ENCODE measurements around the gene PTPRG.

The PTPRG gene

GRCh38 chr3:61669668-61670299, 108.4 kb downstream of the PTPRG start:
- peaks cover 59% of the 10 kb centered on the region for H3K4me1 Mint-ChIP-seq
- no peak for TF ChIP-seq CTCF (IDR thresholded peaks at IDR 0.05)
- no peaks in the 10 kb centered on the region for H3K27me3 Mint-ChIP-seq (ENCODE audit: low read depth, poor library complexity)
- peak overlapping the region; percentile 38 for H3K27ac Mint-ChIP-seq
- peaks cover 37% of the 10 kb centered on the region for H3K36me3 Mint-ChIP-seq (ENCODE audit: low read depth)
- H3K4me3 Mint-ChIP-seq = no peak overlapping the region
- H3K9me3 Mint-ChIP-seq = peaks cover 30% of the 10 kb centered on the region
- DNase-seq = no peak

- H3K36me3 Mint-ChIP-seq (ENCODE audit: low read depth) = peaks cover 58% of the 10 kb centered on the region
- H3K4me3 Mint-ChIP-seq = no peak overlapping the region
- peaks cover 30% of the 10 kb centered on the region for H3K9me3 Mint-ChIP-seq
- DNase-seq = no peak
- H3K27ac Mint-ChIP-seq = no peak overlapping the region
- peaks cover 39% of the 10 kb centered on the region for H3K4me1 Mint-ChIP-seq
- no peaks in the 10 kb centered on the region for H3K27me3 Mint-ChIP-seq (ENCODE audit: low read depth, poor library complexity)
- TF ChIP-seq CTCF (IDR thresholded peaks at IDR 0.05) = no peak
Observed at GRCh38 chr3:61673651-61674050, 112.3 kb downstream of the PTPRG start.

GRCh38 chr3:61674596-61674995, 113.2 kb downstream of the PTPRG start:
- Mint-ChIP-seq H3K4me1 (peaks cover 33% of the 10 kb centered on the region), H3K4me3 (no peak overlapping the region), H3K27me3 (ENCODE audit: low read depth, poor library complexity) (no peaks in the 10 kb centered on the region), H3K27ac (no peak overlapping the region), H3K9me3 (peaks cover 28% of the 10 kb centered on the region), H3K36me3 (ENCODE audit: low read depth) (peaks cover 55% of the 10 kb centered on the region)
- no peak for DNase-seq
- TF ChIP-seq CTCF (IDR thresholded peaks at IDR 0.05) = no peak

GRCh38 chr3:61679026-61679425, 117.7 kb downstream of the PTPRG start:
- H3K4me3 Mint-ChIP-seq = no peak overlapping the region

GRCh38 chr3:61680617-61681016, 119.2 kb downstream of the PTPRG start:
- no peak for TF ChIP-seq CTCF (IDR thresholded peaks at IDR 0.05)
- H3K36me3 Mint-ChIP-seq (ENCODE audit: low read depth) = peaks cover 12% of the 10 kb centered on the region
- H3K9me3 Mint-ChIP-seq = no peaks in the 10 kb centered on the region
- H3K27me3 Mint-ChIP-seq (ENCODE audit: low read depth, poor library complexity) = no peaks in the 10 kb centered on the region
- peaks cover 75% of the 10 kb centered on the region for H3K4me1 Mint-ChIP-seq
- DNase-seq = no peak
- no peak overlapping the region for H3K4me3 Mint-ChIP-seq
- H3K27ac Mint-ChIP-seq = peak overlapping the region; percentile 23

More at GRCh38 chr3:61679026-61679425, 117.7 kb downstream of the PTPRG start:
- TF ChIP-seq CTCF (IDR thresholded peaks at IDR 0.05) = no peak
- peaks cover 59% of the 10 kb centered on the region for H3K4me1 Mint-ChIP-seq
- no peaks in the 10 kb centered on the region for H3K9me3 Mint-ChIP-seq
- no peaks in the 10 kb centered on the region for H3K27me3 Mint-ChIP-seq (ENCODE audit: low read depth, poor library complexity)
- DNase-seq = no peak
- H3K36me3 Mint-ChIP-seq (ENCODE audit: low read depth) = peaks cover 25% of the 10 kb centered on the region
- peak overlapping the region; percentile 17 for H3K27ac Mint-ChIP-seq

- DNase-seq = no peak
- H3K9me3 Mint-ChIP-seq = no peaks in the 10 kb centered on the region
- no peak overlapping the region for H3K4me3 Mint-ChIP-seq
- H3K27me3 Mint-ChIP-seq (ENCODE audit: low read depth, poor library complexity) = no peaks in the 10 kb centered on the region
- peaks cover 6% of the 10 kb centered on the region for H3K36me3 Mint-ChIP-seq (ENCODE audit: low read depth)
- peak overlapping the region; percentile 53 for H3K27ac Mint-ChIP-seq
- TF ChIP-seq CTCF (IDR thresholded peaks at IDR 0.05) = no peak
- H3K4me1 Mint-ChIP-seq = peaks cover 85% of the 10 kb centered on the region
Observed at GRCh38 chr3:61681636-61682035, 120.3 kb downstream of the PTPRG start.

Data from nephron progenitor cell (in vitro differentiated cells).